DND-41 (cell line): ENCODE measurements around the gene SMAGP.

Source experiments
- CTCF ChIP-seq: IDR thresholded peaks from 2 replicates; pipeline ENCODE4 v1.5.1; 2012; ENCODE audit warnings: borderline replicate concordance, low read length, moderate library complexity, mild to moderate bottlenecking; ENCODE audit not compliant: poor library complexity, severe bottlenecking; ENCODE audit errors: extremely low read depth
- EZH2 ChIP-seq: IDR thresholded peaks from 3 replicates; pipeline ENCODE4 v1.6.1; 2012; ENCODE audit warnings: borderline replicate concordance, low read depth, mild to moderate bottlenecking, moderate library complexity, low read length, inconsistent platforms; ENCODE audit not compliant: severe bottlenecking

- TF ChIP-seq CTCF (no peak), EZH2 (no peak)
Observed at GRCh38 chr12:51200806-51201205, 69.4 kb downstream of the SMAGP start.
